ENCODE data around the gene ADM5.

DNA sequence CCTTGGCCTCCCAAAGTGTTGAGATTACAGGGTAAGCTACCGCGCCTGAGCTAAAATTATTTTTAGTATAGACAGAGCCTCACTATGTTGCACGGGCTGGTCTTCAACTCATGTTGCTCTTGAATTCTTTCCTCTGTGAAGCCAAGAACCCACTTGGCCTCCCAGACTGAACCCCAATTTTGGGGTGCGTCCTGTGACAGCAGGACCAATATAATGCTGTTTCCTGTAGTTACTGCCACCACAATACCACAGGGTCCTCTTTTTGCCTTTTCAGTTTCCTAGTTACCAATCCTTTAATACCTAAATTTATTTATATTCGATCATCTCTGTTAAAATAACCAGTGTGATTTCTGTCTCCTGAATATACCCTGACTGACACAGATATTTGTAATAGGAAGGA lies 40.8 kb downstream of the ADM5 start:
- TF ChIP-seq, protein P1, sequence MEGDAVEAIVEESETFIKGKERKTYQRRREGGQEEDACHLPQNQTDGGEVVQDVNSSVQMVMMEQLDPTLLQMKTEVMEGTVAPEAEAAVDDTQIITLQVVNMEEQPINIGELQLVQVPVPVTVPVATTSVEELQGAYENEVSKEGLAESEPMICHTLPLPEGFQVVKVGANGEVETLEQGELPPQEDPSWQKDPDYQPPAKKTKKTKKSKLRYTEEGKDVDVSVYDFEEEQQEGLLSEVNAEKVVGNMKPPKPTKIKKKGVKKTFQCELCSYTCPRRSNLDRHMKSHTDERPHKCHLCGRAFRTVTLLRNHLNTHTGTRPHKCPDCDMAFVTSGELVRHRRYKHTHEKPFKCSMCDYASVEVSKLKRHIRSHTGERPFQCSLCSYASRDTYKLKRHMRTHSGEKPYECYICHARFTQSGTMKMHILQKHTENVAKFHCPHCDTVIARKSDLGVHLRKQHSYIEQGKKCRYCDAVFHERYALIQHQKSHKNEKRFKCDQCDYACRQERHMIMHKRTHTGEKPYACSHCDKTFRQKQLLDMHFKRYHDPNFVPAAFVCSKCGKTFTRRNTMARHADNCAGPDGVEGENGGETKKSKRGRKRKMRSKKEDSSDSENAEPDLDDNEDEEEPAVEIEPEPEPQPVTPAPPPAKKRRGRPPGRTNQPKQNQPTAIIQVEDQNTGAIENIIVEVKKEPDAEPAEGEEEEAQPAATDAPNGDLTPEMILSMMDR (IDR thresholded peaks at IDR 0.05; ENCODE audit: low read length), result no peak
- no peak for TF ChIP-seq EZH2 (IDR thresholded peaks at IDR 0.05; ENCODE audit: borderline replicate concordance, low read length)
